Left lobe of liver (tissue), 2 donors: ENCODE results near the gene ACAA1. TPM values are rescaled to one million over a fixed set of nuclear protein-coding genes. Genes with fewer than 3 reads are reported as not detected.
"Not testable (repeated sequence)": the region's sequence is repeated elsewhere in the genome, so short reads cannot be mapped to it uniquely, and the experiment has no call there.

ENCODE experiments used
- ATAC-seq: fragments of 200-7000 bp; cut with Tn5 transposase; one replicate; pipeline ENCODE4 v1.9.1; 2020; ENCODE audit warnings: mild to moderate bottlenecking, moderate library complexity
- DNase-seq: peaks from one replicate; pipeline ENCODE4 v3.0.0-alpha.2; 2020; ENCODE audit warnings: low spot score
- total RNA-seq: library from RNA; stranded (reverse); gene quantifications from one replicate; pipeline ENCODE4 v1.2.1, GENCODE V29; 2021
- donor health status: DM: no; HTN: no; CAD: no; lungs with moderate emphysema.
- donor health status: DM: no; HTN: yes; CAD: no.

ACAA1 gene
- total RNA-seq, 1 donor from 2014 or later, result 479 TPM

- DNase-seq, result peak; percentile 48
- ATAC-seq, result no peak
Observed at GRCh38 chr3:38108649-38109579, 28.0 kb downstream of the ACAA1 start.

GRCh38 chr3:38107911-38108648 lies 28.8 kb downstream of the ACAA1 start:
- DNase-seq (no peak), ATAC-seq (no peak)

- DNase-seq (no peak), ATAC-seq (no peak)
Observed at GRCh38 chr3:38105525-38105924, 31.4 kb downstream of the ACAA1 start.

GRCh38 chr3:38102444-38102814 lies 34.5 kb downstream of the ACAA1 start:
- ATAC-seq (no peak), DNase-seq (no peak)

GRCh38 chr3:38101811-38102443 lies 35.0 kb downstream of the ACAA1 start:
- DNase-seq (no peak), ATAC-seq (no peak)

- no peak for ATAC-seq
- DNase-seq, result no peak
Observed at GRCh38 chr3:38100498-38100897, 36.4 kb downstream of the ACAA1 start.

GRCh38 chr3:38099518-38099917 lies 37.4 kb downstream of the ACAA1 start:
- ATAC-seq (no peak), DNase-seq (no peak)

- ATAC-seq (no peak), DNase-seq (no peak)
Observed at GRCh38 chr3:38098376-38098723, 38.6 kb downstream of the ACAA1 start.

GRCh38 chr3:38097446-38098375 lies 39.2 kb downstream of the ACAA1 start:
- DNase-seq (no peak), ATAC-seq (no peak)

- DNase-seq, result no peak
- ATAC-seq, result no peak
Observed at GRCh38 chr3:38095669-38096483, 41.1 kb downstream of the ACAA1 start.

GRCh38 chr3:38094999-38095398 lies 41.9 kb downstream of the ACAA1 start:
- ATAC-seq, result no peak
- DNase-seq, result no peak

GRCh38 chr3:38090453-38090852 lies 46.5 kb downstream of the ACAA1 start:
- DNase-seq (no peak), ATAC-seq (no peak)

GRCh38 chr3:38089163-38089562 lies 47.8 kb downstream of the ACAA1 start:
- DNase-seq (no peak), ATAC-seq (no peak)

GRCh38 chr3:38088126-38089078 lies 48.5 kb downstream of the ACAA1 start:
- DNase-seq (no peak), ATAC-seq (no peak)

GRCh38 chr3:38087278-38087677 lies 49.6 kb downstream of the ACAA1 start:
- not testable (repeated sequence) for ATAC-seq

GRCh38 chr3:38086496-38086895 lies 50.4 kb downstream of the ACAA1 start:
- ATAC-seq, result peak; percentile 78
- DNase-seq, result no peak

More at GRCh38 chr3:38087278-38087677, 49.6 kb downstream of the ACAA1 start:
- not testable (repeated sequence) for DNase-seq

GRCh38 chr3:38085943-38086324 lies 51.0 kb downstream of the ACAA1 start:
- DNase-seq (peak; percentile 64), ATAC-seq (peak; percentile 86)

- no peak for DNase-seq
- ATAC-seq, result peak; percentile 29
Observed at GRCh38 chr3:38085311-38085942, 51.5 kb downstream of the ACAA1 start.
